GM21447 (cell line): ENCODE measurements around the gene P2RX5.
"Not testable (repeated sequence)": the region's sequence is repeated elsewhere in the genome, so short reads cannot be mapped to it uniquely, and the experiment has no call there.

ENCODE experiments used
- ATAC-seq: cut with Tn5 transposase; IDR thresholded peaks from one replicate; pipeline ENCODE4 v1.9.1; 2021; ENCODE audit not compliant: unreplicated experiment

Gene P2RX5, protein sequence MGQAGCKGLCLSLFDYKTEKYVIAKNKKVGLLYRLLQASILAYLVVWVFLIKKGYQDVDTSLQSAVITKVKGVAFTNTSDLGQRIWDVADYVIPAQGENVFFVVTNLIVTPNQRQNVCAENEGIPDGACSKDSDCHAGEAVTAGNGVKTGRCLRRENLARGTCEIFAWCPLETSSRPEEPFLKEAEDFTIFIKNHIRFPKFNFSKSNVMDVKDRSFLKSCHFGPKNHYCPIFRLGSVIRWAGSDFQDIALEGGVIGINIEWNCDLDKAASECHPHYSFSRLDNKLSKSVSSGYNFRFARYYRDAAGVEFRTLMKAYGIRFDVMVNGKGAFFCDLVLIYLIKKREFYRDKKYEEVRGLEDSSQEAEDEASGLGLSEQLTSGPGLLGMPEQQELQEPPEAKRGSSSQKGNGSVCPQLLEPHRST

DNA sequence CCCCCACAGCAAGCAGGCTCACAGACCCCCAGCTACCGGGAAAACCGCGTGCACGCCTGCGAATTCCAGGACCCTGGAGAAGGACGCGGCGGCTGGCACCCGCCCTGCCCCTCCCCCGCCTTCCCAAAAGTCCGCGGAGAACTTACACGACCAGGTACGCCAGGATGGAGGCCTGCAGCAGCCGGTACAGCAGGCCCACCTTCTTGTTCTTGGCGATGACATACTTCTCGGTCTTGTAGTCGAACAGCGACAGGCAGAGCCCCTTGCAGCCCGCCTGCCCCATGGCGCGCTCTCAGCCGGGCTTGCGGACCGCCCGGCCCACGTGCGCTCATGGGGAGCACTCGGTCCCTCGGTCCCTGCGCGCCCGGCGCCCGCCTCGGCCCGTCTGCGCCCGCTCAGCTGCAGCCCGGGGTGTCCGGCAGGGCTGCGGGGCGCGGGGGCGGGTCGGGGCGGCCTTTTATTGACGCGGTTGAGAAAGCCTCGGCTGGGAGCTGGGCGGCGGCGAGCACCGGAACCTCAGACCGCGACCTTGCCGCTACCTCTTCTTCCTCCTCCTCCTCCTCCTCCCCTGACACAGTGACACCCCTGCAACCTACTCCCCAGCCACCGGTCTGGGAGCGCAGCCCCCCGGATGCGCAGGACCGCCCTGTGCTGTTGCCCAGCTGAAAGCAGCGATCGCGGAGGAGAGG lies at the start of gene P2RX5:
P2RX5 (minus strand) TSS at position 433 of the 689 bp plus-strand sequence; CDS start at position 283, 150 bp downstream.
- no peak for ATAC-seq

DNA sequence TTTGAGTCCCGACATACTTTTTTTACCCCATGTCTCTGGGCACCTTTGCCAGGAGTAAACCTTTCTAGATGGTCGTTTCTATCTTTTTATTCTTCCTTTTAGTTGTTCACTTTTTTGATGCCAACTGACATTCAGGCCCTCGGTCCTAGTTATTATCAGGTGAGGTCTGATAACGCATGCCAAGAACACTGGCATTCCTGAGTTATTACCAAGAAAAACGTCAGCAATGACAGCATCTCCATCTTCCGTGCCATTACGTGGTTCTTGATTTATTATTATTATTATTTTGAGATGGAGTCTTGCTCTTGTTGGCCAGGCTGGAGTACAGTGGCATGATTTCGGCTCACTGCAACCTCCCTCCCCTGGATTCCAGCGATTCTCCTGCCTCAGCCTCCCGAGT lies 49.1 kb upstream of the P2RX5 start:
- ATAC-seq, result no peak

DNA sequence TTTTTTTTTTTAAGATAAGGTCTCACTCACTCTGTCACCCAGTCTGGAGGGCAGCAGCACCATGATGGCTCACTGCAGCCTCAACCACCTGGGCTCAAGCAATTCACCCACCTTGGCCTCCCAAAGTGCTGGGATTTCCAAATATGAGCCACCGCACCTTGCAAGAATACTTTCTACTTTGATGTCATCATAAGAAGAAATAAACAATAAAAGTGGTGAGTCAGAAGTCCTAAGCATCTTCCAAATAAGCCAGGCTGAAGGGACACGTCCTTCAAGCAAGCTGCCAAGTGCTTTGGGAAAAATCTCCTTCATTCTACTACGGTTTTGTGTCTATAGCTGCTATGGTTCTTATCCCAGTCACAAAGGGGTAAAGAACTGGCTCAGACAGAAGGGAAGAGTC lies 48.1 kb upstream of the P2RX5 start:
- ATAC-seq, result no peak

DNA sequence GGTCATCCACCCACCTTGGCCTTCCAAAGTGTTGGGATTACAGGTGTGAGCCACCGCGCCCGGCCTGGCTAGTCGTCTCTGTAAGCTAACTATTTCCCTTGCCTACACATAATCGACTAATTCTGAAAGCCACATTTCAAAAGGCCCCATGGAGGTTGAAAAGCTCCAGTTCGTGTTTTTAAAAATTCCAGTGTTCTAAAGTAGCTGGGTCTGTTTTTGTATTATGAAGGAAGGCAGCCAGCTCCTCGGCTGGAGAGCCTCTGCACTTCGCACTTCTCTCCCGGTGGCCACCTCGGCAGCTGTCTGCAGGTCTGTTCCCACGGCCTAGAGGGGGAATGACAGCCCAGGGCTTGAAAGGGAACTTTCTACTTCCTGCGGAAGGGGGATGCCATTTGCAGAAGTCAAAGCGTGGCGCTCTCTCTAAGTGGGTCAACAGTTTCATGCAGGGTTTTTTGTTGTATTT lies 44.7 kb upstream of the P2RX5 start:
- no peak for ATAC-seq

DNA sequence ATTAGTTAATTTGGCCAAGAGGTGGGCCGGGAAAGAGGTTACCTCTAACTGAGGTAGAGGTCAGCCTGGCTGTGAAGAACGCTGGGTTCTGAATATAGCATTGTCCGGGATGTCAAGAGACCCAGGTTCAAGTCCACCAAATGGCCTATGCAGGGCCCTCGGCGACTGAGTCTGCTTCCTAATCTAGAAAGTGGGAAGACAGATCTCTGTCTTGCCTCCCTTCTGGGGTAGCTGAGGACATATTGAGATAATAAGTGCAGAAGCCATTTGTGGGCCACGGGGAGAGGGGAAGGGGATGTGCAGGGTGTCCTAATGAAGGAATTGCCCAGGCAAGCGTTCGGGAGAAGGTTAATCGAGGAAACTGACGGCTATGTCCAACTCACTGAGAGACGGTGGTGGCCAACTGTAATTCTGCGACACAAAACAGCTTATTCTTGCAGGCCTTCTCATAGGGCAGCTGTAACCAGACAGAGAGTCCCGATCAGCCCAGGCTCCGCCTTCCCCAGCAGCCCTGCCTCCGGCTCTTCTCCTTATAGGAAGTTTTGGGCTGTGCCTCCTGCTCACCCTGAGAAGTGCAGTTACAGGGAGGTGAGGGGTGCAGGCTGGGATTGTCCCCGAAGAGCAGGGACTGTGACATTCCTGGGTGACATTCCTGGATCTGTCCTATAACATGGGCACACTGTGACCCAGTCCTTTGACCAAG lies 43.6 kb upstream of the P2RX5 start:
- ATAC-seq, result no peak

DNA sequence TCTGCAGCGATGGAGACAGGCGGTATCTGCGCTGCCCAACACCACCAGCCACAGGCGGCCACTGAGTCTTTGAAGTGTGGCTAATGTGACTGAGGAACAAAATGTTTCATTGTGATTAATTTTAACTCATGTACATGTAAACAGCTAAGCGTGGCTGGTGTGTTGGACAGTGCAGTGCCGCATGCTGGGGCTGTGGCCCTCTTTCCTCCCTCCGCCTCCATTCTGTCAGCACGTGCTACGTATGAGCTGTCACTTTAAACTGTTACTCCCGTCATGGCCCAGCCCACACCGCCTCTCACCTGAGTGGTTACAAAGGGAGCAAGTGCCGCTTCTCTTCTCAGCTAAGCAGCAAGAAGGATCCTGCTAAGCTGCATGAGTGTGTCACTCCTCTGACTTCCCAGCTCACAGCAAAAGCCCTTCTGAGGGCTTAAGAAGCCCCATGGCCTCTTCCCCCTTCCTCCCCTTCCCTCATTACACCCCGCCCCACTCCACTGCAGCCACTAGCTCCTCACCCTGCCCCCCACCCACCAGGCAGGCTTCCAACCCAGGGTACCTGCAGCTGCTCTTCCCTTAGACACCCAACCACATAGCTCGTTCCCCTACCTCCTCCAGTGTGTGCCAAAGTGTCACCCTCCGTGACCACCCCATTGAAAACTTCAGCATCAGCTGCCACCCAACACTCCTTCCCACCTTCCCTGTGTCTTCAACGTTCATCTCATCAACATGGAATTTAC lies 42.8 kb upstream of the P2RX5 start:
- no peak for ATAC-seq

DNA sequence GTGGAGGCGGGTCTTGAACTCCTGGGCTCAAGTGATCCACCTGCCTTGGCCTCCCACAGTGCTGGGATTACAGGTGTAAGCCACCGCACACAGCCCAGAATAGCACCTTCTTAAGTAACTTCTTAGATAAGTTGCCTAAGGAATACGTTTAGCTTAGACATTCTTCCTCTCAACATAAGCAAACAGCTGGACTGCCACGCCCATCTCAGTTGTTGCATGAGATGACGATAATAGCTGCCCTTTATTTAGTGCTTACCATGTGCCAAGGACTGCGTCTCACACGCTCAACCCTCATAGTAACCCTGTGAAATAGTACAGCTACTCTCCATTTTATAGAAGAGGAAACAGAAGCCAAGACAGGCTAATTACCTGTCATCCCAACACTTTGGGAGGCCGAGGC lies 39.6 kb upstream of the P2RX5 start:
- no peak for ATAC-seq

DNA sequence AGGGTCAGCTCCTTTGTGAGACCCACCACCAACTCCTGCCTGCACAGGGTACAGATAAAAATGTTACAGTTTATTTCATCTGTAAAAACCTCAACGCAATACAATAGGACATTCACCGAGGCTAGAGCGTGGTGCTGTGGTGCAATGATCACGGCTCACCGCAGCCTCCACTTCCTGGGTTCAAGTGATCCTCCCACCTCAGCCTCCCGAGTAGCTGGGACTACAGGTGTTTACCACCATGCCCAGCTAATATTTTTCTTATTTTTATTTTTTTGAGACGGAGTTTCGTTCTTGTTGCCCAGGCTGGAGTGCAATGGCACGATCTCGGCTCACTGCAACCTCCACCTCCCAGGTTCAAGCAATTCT lies 38.9 kb upstream of the P2RX5 start:
- ATAC-seq, result not testable (repeated sequence)

DNA sequence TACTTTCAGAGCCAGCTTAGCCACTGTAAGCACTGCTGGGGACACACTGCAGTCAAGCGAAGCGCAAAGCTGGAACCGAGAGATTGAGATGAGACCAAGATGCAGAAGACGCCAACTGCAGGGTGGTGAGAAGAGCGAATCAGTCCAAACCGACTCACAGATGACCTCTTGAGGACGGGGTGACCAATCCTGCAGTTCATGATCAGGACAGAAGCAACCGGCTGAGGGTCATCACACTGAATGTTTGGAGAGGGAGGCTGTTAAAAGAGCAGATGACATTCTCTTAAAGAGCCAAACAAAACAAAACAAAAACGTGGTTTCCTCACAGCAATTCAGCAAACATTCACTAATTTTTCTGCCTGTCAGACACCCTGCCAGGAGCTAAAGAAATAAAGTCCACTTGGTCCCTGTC lies 36.3 kb upstream of the P2RX5 start:
- peak; percentile 79 for ATAC-seq

DNA sequence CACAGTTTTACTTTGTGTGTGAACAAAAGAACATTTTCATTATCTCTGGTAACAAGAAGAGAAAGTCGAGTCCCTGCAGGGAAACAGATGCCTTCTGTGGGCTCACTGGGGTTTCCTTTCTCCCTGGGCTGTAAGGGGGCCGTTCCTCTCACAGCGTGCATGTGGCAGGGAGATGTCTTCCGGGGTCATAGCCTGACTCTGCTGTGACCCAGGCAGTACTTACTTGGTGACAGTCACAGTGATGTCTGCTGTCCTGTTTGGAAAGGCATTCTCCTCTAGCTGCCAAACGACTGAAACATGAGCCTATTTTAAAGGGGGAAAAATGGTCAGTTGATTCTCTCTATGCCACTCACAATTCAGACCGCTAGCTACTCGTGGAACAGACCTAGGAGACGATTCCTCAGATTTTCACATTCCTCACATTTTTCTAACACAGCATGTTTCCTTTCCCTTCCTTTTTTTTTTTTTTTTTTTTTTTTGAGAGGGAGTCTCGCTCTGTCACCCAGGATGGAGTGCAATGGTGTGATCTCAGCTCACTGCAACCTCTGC lies 35.0 kb upstream of the P2RX5 start:
- no peak for ATAC-seq

DNA sequence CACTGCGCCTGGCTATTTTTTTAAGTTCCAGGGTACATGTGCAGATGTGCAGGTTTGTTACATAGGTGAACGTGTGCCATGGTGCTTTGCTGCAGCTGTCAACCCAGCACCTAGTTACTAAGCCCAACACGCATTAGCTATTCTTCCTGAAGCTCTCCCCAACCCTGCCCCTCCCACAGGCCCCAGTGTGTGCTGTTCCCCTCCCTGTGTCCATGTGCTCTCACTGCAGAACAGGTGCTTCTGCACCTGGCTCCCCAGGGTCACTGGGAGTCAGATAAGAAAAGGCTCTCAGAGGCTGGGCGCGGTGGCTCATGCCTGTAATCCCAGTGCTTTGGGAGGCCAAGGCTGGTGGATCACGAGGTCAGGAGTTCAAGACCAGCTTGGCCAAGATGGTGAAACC lies 33.9 kb upstream of the P2RX5 start:
- no peak for ATAC-seq

DNA sequence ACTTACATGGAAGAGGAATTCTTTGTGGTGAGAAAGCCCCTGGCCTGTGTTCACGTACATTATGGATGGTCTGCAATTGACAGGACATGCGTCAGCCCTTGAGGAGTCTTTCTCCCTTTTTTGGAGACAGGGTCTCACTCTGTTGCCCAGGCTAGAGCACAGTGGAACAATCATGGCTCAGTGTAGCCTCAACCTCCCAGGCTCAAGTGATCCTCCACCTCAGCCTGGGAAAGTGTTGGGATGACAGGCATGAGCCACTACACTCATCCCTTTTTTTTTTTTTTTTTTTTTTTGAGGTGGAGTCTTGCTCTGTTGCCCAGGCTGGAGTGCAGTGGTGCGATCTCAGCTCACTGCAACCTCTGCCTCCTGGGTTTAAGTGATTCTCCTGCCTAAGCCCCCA lies 32.1 kb upstream of the P2RX5 start:
- ATAC-seq, result not testable (repeated sequence)

DNA sequence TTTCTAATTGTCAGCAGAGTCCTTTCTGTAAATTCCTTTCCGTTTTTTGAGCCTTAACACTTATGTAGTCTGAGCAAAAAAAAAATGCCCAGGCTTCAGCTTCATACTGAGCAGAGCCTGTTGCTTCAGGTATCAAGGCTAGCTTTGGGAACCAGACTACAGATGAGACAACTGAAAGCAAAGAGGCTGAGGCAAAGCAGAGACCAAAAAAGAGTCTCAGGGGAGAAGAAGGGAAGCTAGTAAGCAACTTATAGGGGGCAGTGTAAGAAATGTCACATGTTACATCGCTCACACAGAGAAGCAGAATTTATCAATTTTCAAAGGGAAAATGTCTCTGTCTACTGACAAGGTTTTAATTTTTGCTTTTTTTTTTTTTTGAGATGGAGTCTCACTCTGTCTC lies 31.1 kb upstream of the P2RX5 start:
- no peak for ATAC-seq

DNA sequence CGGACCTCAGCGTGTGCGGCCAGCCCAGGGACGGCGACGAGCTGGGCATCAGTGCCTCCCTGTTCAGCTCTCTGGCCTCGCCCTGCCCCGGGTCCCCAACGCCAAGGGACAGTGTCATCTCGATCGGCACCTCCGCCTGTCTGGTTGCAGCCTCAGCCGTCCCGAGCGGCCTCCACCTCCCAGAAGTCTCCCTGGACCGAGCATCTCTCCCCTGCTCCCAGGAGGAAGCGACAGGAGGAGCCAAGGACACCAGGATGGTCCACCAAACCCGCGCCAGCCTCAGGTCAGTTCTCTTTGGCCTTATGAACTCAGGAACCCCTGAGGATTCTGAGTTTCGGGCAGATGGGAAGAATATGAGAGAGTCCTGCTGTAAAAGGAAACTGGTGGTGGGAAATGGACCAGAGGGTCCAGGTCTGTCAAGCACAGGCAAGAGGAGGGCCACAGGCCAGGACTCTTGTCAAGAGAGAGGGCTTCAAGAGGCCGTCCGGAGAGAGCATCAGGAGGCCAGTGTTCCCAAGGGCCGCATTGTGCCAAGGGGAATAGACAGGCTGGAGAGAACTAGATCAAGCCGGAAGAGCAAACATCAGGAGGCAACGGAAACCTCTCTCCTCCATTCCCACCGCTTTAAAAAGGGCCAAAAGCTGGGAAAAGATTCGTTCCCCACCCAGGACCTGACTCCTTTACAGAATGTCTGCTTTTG lies 28.6 kb upstream of the P2RX5 start:
- no peak for ATAC-seq

DNA sequence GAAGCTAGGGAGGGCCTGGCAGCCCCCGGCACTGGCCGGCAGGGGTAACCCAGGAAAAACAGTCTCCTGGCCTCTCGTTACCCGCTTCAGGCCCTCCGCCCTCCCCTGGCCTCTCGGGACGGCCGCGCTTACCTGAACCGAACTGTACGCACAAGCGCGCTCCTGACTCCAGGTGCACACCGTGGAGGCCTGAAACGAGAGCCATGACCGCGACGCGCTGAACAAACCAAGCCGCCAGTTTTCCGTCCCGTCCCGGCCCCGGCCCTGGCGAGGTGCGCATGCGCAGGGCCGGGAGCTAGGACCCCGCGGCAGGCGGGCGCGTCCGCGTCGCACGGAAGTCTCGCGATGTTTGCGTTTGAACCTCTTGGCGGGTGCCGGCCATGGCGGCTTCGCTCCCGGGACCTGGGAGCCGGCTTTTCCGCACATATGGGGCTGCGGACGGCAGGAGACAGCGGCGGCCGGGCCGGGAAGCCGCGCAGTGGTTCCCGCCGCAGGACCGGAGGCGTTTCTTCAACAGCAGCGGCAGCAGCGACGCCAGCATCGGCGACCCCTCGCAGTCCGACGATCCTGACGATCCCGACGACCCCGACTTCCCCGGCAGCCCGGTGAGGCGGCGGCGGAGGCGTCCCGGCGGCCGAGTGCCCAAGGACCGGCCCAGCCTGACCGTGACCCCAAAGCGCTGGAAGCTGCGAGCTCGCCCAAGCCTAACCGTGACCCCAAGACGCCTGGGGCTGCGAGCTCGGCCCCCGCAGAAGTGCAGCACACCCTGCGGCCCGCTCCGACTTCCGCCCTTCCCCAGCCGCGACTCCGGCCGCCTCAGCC lies 27.8 kb upstream of the P2RX5 start, which contains the start of gene HASPIN:
HASPIN (plus strand) TSS at position 348 of the 822 bp plus-strand sequence; CDS start at position 381, 33 bp downstream.
- ATAC-seq, result peak; percentile 68

DNA sequence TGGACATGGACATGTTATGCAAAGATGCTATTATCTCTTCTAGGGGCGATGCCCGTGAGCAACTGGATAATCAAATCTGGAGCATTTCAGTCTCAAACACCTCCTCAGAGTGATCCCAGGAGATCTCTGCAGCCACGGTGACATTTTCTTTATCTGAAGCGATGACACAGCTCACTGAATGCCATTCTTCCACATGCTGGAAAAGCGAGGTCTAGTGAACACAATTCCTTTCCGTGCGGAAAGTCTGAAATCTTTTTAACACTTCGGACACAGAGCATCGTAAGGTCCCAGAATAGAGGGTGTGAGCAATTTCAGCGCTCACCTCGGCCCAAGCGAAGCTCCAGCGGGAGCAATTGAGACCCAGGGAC lies 27.2 kb upstream of the P2RX5 start:
- no peak for ATAC-seq

DNA sequence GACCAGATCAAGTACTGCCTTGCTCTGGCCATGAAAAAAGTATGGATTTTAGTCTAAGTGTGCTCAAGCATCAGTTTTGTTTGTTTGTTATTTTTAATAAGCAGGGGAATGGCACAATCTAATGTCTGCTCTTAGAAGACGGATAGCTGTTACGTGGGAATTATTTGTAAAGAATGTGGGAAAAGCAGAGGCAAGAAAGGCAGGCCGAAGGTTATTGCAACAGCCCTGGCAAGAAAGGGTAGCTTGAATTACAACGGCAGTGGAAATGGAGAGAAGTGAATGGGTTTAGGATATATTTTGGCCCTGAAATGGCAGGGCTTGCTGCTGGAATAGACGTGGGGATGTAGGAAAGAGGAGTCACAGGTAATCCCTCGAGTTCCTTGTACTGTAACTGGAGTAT lies 26.8 kb upstream of the P2RX5 start:
- ATAC-seq, result no peak

DNA sequence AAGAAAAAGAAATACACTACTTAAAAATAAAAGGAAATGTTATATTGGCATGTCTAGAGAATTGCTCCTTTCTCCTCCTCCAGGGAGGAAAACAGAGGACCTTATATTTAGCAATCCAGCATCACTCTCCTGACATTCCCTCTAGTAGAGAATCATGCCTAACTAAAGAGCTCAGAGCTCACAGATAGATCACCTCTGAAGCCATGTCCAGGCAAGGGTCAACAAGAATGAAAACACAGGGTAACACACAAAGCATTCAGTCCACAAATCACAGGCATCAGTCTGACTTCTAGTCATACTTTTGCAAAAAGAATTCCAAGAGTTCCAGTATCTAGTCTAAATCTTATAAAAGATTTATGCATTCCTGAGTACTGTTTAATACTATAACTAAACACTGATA lies 23.3 kb upstream of the P2RX5 start:
- ATAC-seq, result no peak

DNA sequence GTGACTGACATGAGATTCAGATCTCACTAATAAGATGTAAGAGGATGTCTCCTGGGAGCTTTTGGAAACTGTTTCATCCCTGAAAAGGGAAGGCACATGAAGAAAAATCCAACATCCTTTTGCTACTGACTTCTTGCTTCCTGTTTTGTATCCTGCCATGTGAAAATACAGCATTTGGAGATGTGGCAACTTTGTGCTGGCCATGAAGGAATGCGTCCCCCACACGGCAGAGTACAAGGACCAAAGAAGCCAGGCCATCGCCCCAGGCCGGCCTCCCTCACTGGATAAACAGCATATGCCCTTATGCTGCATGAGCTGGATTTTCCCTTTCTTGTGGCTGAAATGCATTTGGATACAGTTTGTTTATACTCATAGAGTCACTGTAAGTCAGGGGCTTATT lies 22.2 kb upstream of the P2RX5 start:
- no peak for ATAC-seq
